H1 (cell line): ENCODE measurements around the gene APOBEC3F. TPM values are rescaled to one million over a fixed set of nuclear protein-coding genes. Genes with fewer than 3 reads are reported as not detected.

Source experiments
- CTCF ChIA-PET: fragments of 300-600 bp; sonication (Branson Sonifier 250); formaldehyde crosslinking; loops from one replicate; lab custom pipeline; 2021; ENCODE audit not compliant: partially characterized antibody; lab: Charles Lee
- POLR2A ChIA-PET: fragments of 300-600 bp; sonication (Branson Sonifier 250); formaldehyde crosslinking; loops from one replicate; lab custom pipeline; 2021; ENCODE audit warnings: inconsistent platforms; ENCODE audit not compliant: partially characterized antibody; lab: Charles Lee
- DNase-seq, 2 experiments: peaks; one replicate each; pipeline versions ENCODE4 v3.0.0 to v3.0.0-alpha.2; 2010 to 2022; ENCODE audit warnings: low spot score in 2 of 2, low read depth in 1 of 2, mixed read lengths in 1 of 2
- FAIRE-seq: peaks from 2 replicates; lab custom pipeline; 2011; peaks lifted over from hg19 to GRCh38; lab: Jason Lieb, UNC
- H2AFZ ChIP-seq: 2 replicates; pipeline ENCODE4 v1.8.1; 2012; ENCODE audit warnings: low read length, inconsistent platforms
- H2AK5ac ChIP-seq: 2 replicates; pipeline ENCODE4 v1.6.1; 2013; ENCODE audit warnings: low read depth, low read length
- H2BK120ac ChIP-seq: replicated peaks from 2 replicates; pipeline ENCODE3; 2013; ENCODE audit warnings: low read depth, low read length, inconsistent platforms
- H2BK12ac ChIP-seq: 2 replicates; pipeline ENCODE4 v1.6.1; 2013; ENCODE audit warnings: low read depth, low read length
- H2BK15ac ChIP-seq: 2 replicates; pipeline ENCODE4 v1.6.1; 2013; ENCODE audit warnings: low read length
- H2BK20ac ChIP-seq: 2 replicates; pipeline ENCODE4 v1.6.1; 2013; ENCODE audit warnings: low read length
- H2BK5ac ChIP-seq: 2 replicates; pipeline ENCODE4 v1.6.1; 2013; ENCODE audit warnings: low read depth, low read length
- H3K14ac ChIP-seq: 2 replicates; pipeline ENCODE4 v1.6.1; 2013; ENCODE audit warnings: inconsistent platforms; ENCODE audit not compliant: insufficient read length
- H3K18ac ChIP-seq: 2 replicates; pipeline ENCODE4 v1.6.1; 2013; ENCODE audit warnings: low read length; ENCODE audit errors: extremely low read depth
- H3K23ac ChIP-seq: 2 replicates; pipeline ENCODE4 v1.6.1; 2013; ENCODE audit warnings: inconsistent platforms; ENCODE audit not compliant: insufficient read length
- H3K23me2 ChIP-seq: 2 replicates; pipeline ENCODE4 v1.6.1; 2013; ENCODE audit warnings: low read depth, low read length
- H3K27ac ChIP-seq: 2 replicates; pipeline ENCODE4 v1.6.1; 2011; ENCODE audit warnings: low read depth, low read length, inconsistent platforms
- H3K27me3 ChIP-seq, 4 experiments: replicated peaks in 1 of 4; 1 replicate in 1 of 4; 2 replicates in 3 of 4; pipeline versions ENCODE4 v1.6.1 to v1.8.1; 2011 to 2013; ENCODE audit warnings: low read length in 3 of 4, mild to moderate bottlenecking in 3 of 4, inconsistent platforms in 2 of 4, mixed read lengths in 2 of 4, moderate library complexity in 1 of 4; ENCODE audit not compliant: control insufficient read depth in 3 of 4, insufficient read depth in 3 of 4; ENCODE audit errors: extremely low read depth in 1 of 4
- H3K36me3 ChIP-seq, 4 experiments: 2 replicates each; pipeline versions ENCODE4 v1.6.1 to v1.8.1; 2011 to 2013; ENCODE audit warnings: mild to moderate bottlenecking in 4 of 4, low read length in 3 of 4, moderate library complexity in 2 of 4, control low read depth in 1 of 4, inconsistent platforms in 1 of 4; ENCODE audit not compliant: insufficient read depth in 4 of 4, control insufficient read depth in 2 of 4
- H3K4ac ChIP-seq: replicated peaks from 2 replicates; pipeline ENCODE3; 2013; ENCODE audit warnings: low read length, low read depth, mixed read lengths, inconsistent platforms; ENCODE audit not compliant: insufficient read length
- H3K4me1 ChIP-seq, 4 experiments: replicated peaks in 1 of 4; 1 replicate in 1 of 4; 2 replicates in 3 of 4; pipeline versions ENCODE4 v1.6.1 to v1.8.1; 2011 to 2013; ENCODE audit warnings: low read length in 3 of 4, inconsistent platforms in 2 of 4, mixed read lengths in 1 of 4; ENCODE audit not compliant: insufficient read depth in 4 of 4, control insufficient read depth in 3 of 4
- H3K4me2 ChIP-seq, 2 experiments: 2 replicates each; pipeline versions ENCODE4 v1.6.1 to v1.8.1; 2011 to 2013; ENCODE audit warnings: low read depth in 2 of 2, low read length in 2 of 2, control low read depth in 1 of 2, inconsistent platforms in 1 of 2, mild to moderate bottlenecking in 1 of 2; ENCODE audit not compliant: insufficient read depth in 1 of 2
- H3K4me3 ChIP-seq, 4 experiments: fragments of 200-600, 300-600 bp in 1 of 4; sonication (generic), shearing (Covaris generic), sonication (Bioruptor Twin) in 1 of 4; 2 replicates each; pipeline versions ENCODE4 v1.5.1 to v1.8.1; 2011 to 2016; ENCODE audit warnings: low read length in 4 of 4, low read depth in 3 of 4, control low read depth in 2 of 4, inconsistent platforms in 2 of 4, mild to moderate bottlenecking in 2 of 4, mixed read lengths in 1 of 4, moderate library complexity in 1 of 4; ENCODE audit not compliant: insufficient read depth in 2 of 4; ENCODE audit errors: extremely low read depth in 1 of 4
- H3K56ac ChIP-seq: replicated peaks from 2 replicates; pipeline ENCODE3; 2013; ENCODE audit warnings: low read depth, mild to moderate bottlenecking, mixed read lengths, low read length, inconsistent platforms; ENCODE audit not compliant: insufficient read length
- H3K79me1 ChIP-seq: 2 replicates; pipeline ENCODE4 v1.6.1; 2013; ENCODE audit warnings: low read depth, low read length, control low read depth
- H3K79me2 ChIP-seq, 2 experiments: 2 replicates each; pipeline versions ENCODE4 v1.6.1 to v1.8.1; 2012 to 2013; ENCODE audit warnings: low read length in 2 of 2, mild to moderate bottlenecking in 2 of 2, inconsistent platforms in 1 of 2; ENCODE audit not compliant: insufficient read depth in 2 of 2, control insufficient read depth in 1 of 2
- H3K9ac ChIP-seq, 4 experiments: replicated peaks in 1 of 4; 1 replicate in 1 of 4; 2 replicates in 3 of 4; pipeline versions ENCODE4 v1.6.1 to v1.8.1; 2011 to 2013; ENCODE audit warnings: low read depth in 3 of 4, low read length in 3 of 4, control low read depth in 2 of 4, mild to moderate bottlenecking in 2 of 4, moderate library complexity in 2 of 4, inconsistent platforms in 1 of 4; ENCODE audit errors: extremely low read depth in 1 of 4
- H3K9me3 ChIP-seq, 2 experiments: 2 replicates each; pipeline versions ENCODE4 v1.6.1 to v1.8.1; 2012 to 2013; ENCODE audit warnings: mild to moderate bottlenecking in 2 of 2, moderate library complexity in 2 of 2, control low read depth in 1 of 2, inconsistent platforms in 1 of 2, low read depth in 1 of 2, low read length in 1 of 2, mixed read lengths in 1 of 2; ENCODE audit not compliant: insufficient read depth in 2 of 2
- H4K20me1 ChIP-seq, 2 experiments: replicated peaks in 1 of 2; 2 replicates each; pipeline versions ENCODE3 to v1.8.1; 2011 to 2013; ENCODE audit warnings: inconsistent platforms in 2 of 2, low read length in 2 of 2, mild to moderate bottlenecking in 1 of 2; ENCODE audit not compliant: insufficient read depth in 2 of 2, control insufficient read depth in 1 of 2
- H4K5ac ChIP-seq: 2 replicates; pipeline ENCODE4 v1.6.1; 2013; ENCODE audit warnings: low read length, low read depth, mixed read lengths, inconsistent platforms; ENCODE audit not compliant: insufficient read length
- H4K8ac ChIP-seq: 2 replicates; pipeline ENCODE4 v1.8.0; 2013; ENCODE audit warnings: mild to moderate bottlenecking, moderate library complexity, low read length, inconsistent platforms; ENCODE audit not compliant: insufficient read depth; ENCODE audit errors: extremely low read depth
- H4K91ac ChIP-seq: replicated peaks from 2 replicates; pipeline ENCODE3; 2013; ENCODE audit warnings: low read length, mixed read lengths, inconsistent platforms; ENCODE audit not compliant: insufficient read length
- BACH1 ChIP-seq: IDR thresholded peaks from 2 replicates; pipeline ENCODE4 v1.6.1; 2012; ENCODE audit warnings: low read length, improper control_type of control experiment
- CHD2 ChIP-seq: IDR thresholded peaks from 2 replicates; pipeline ENCODE4 v1.6.1; 2012; ENCODE audit warnings: low read length, improper control_type of control experiment
- HDAC6 ChIP-seq: IDR thresholded peaks from one replicate; pipeline ENCODE4 v1.7.1; 2012; ENCODE audit warnings: low read depth, mild to moderate bottlenecking, inconsistent platforms, low read length, moderate library complexity
- KDM1A ChIP-seq: fragments of 200-600, 300-600 bp; sonication (generic); IDR thresholded peaks from 2 replicates; pipeline ENCODE4 v1.7.1; 2016; ENCODE audit warnings: mild to moderate bottlenecking, low read length, borderline replicate concordance
- RNF2 ChIP-seq: fragments of 200-900, 300-1000 bp; sonication (generic); IDR thresholded peaks from 2 replicates; pipeline ENCODE4 v1.7.1; 2016; ENCODE audit warnings: borderline replicate concordance, low read depth, mild to moderate bottlenecking, antibody characterized with exemption, low read length; ENCODE audit not compliant: poor library complexity, severe bottlenecking; ENCODE audit errors: missing control alignments
- SRF ChIP-seq: IDR thresholded peaks from 2 replicates; pipeline ENCODE4 v1.6.1; 2011; ENCODE audit warnings: mild to moderate bottlenecking, low read depth, low read length, moderate library complexity
- ZNF274 ChIP-seq: IDR thresholded peaks from 2 replicates; pipeline ENCODE4 v1.7.0; 2012; ENCODE audit warnings: low read length, borderline replicate concordance; ENCODE audit errors: extremely low read depth
- WGBS, 2 experiments: shearing (Covaris generic) in 1 of 2; methylation state at CpG; one replicate each; pipeline versions ENCODE4 v1.1.6 to v1.1.7; 2013 to 2015; ENCODE audit warnings: low lambda C conversion rate in 2 of 2, mixed read lengths in 2 of 2, inconsistent platforms in 1 of 2, low coverage in 1 of 2, missing lambda C conversion rate in 1 of 2; ENCODE audit not compliant: insufficient replicate concordance in 2 of 2, insufficient coverage in 1 of 2, insufficient read length in 1 of 2; ENCODE audit errors: extremely low coverage in 1 of 2, missing lambda C conversion rate in 1 of 2; 5-methylcytosine and 5-hydroxymethylcytosine counted together
- polyA plus RNA-seq, 7 experiments: library from polyadenylated mRNA; depleted of rRNA in 3 of 7; stranded (reverse) in 5 of 7; unstranded in 2 of 7; fragments of >200 nt in 5 of 7; fragments of 200-250 nt in 2 of 7; gene quantifications; 1 replicate in 5 of 7; 2 replicates in 1 of 7; 4 replicates in 1 of 7; pipeline versions ENCODE4 v1.2.1 to v1.2.3, GENCODE V29; 2011 to 2013; ENCODE audit warnings: missing spikeins in 2 of 7, mixed read lengths in 2 of 7
- total RNA-seq: library from RNA; stranded (reverse); fragmentation: NEBNext Ultra II Directional; extraction: Animal tissue kit (Norgen Biotek cat#: 25700); gene quantifications from 2 replicates; pipeline ENCODE4 v1.2.1, GENCODE V29; 2021
- TF ChIP-seq, protein P1 (sequence below): IDR thresholded peaks from 2 replicates; pipeline ENCODE4 v1.6.1; 2011; ENCODE audit warnings: low read length, improper control_type of control experiment
- TF ChIP-seq, protein P2 (sequence below): IDR thresholded peaks from 2 replicates; pipeline ENCODE4 v1.6.1; 2011; ENCODE audit warnings: low read depth, mild to moderate bottlenecking, low read length; ENCODE audit not compliant: insufficient read depth

Gene APOBEC3F
- total and polyA plus RNA-seq, 2 of the 8 experiments (the other 6 are each of a cell fraction or from before 2014, with no cell fraction given), result 4.0 to 7.3 TPM

DNA sequence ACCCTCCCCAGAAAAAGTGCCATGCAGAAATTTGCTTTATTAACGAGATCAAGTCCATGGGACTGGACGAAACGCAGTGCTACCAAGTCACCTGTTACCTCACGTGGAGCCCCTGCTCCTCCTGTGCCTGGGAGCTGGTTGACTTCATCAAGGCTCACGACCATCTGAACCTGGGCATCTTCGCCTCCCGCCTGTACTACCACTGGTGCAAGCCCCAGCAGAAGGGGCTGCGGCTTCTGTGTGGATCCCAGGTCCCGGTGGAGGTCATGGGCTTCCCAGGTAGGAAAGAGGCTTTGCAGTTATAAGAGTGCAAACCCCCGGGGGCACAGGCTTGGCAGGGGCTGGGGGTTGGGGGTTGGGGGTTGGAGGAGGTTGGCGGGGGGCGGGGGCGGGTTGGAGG is 60.6 kb downstream of the APOBEC3F start:
- Histone ChIP-seq H3K36me3 (no peaks in the 10 kb centered on the region), H3K56ac (no peak overlapping the region), H4K5ac (peak overlapping the region; percentile 59), H2BK120ac (peak overlapping the region; percentile 54), H3K4me1 (peaks cover 0 to 24% (median 9%) of the 10 kb centered on the region in 4 experiments; a peak in 6 of 7 replicates), H3K27me3 (no peaks in the 10 kb centered on the region), H3K18ac (no peak overlapping the region), H3K79me2 (no peaks in the 10 kb centered on the region), H3K4ac (no peak overlapping the region), H3K4me3 (no peak overlapping the region), H4K8ac (no peak overlapping the region), H2BK20ac (0 out of 2 replicates have a peak overlapping the region, but pooled peaks have one; percentile 29), H3K79me1 (no peaks in the 10 kb centered on the region), H3K23ac (no peak overlapping the region), H3K9ac (no peak overlapping the region), H3K23me2 (no peaks in the 10 kb centered on the region), H2AK5ac (no peak overlapping the region), H4K91ac (peak overlapping the region; percentile 97), H2BK12ac (peak overlapping the region; percentile 55; the same call in 1 of the 2 replicates), H3K9me3 (no peaks in the 10 kb centered on the region), H2BK5ac (no peak overlapping the region), H3K4me2 (0 out of 4 replicates have a peak overlapping the region, but pooled peaks of 1 of the 2 experiments have one; percentile 20), H2BK15ac (peak overlapping the region; percentile 94; the same call in 1 of the 2 replicates), H2AFZ (peak overlapping the region; percentile 30; the same call in 1 of the 2 replicates), H3K27ac (no peak overlapping the region), H4K20me1 (no peaks in the 10 kb centered on the region), H3K14ac (no peak overlapping the region)
- ChIA-PET CTCF (interaction anchor here (0.6 kb wide), 1 partner anchor 48 kb away, joined by 4 read pairs; no protein-coding TSS in a partner anchor), POLR2A (interaction anchor here (1.2 kb wide), 1 partner anchor 61 kb away, joined by 3 read pairs; no protein-coding TSS in a partner anchor)
- no peak for DNase-seq
- no peak for FAIRE-seq
- WGBS, 2 experiments, result 79% methylated on average over 9 of the region's 13 CpGs; no CpG with 5 or more reads in 1 of the 2 experiments
- TF ChIP-seq RNF2, result no peak
- TF ChIP-seq CHD2, result no peak
- TF ChIP-seq, protein P1, sequence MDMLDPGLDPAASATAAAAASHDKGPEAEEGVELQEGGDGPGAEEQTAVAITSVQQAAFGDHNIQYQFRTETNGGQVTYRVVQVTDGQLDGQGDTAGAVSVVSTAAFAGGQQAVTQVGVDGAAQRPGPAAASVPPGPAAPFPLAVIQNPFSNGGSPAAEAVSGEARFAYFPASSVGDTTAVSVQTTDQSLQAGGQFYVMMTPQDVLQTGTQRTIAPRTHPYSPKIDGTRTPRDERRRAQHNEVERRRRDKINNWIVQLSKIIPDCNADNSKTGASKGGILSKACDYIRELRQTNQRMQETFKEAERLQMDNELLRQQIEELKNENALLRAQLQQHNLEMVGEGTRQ, result no peak
- no peak for TF ChIP-seq HDAC6
- no peak for TF ChIP-seq KDM1A
- TF ChIP-seq, protein P2, sequence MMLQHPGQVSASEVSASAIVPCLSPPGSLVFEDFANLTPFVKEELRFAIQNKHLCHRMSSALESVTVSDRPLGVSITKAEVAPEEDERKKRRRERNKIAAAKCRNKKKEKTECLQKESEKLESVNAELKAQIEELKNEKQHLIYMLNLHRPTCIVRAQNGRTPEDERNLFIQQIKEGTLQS, result no peak
- TF ChIP-seq SRF, result no peak
- no peak for TF ChIP-seq ZNF274
- TF ChIP-seq BACH1, result no peak
